ENCODE results near the gene APOD.

APOD gene

DNA sequence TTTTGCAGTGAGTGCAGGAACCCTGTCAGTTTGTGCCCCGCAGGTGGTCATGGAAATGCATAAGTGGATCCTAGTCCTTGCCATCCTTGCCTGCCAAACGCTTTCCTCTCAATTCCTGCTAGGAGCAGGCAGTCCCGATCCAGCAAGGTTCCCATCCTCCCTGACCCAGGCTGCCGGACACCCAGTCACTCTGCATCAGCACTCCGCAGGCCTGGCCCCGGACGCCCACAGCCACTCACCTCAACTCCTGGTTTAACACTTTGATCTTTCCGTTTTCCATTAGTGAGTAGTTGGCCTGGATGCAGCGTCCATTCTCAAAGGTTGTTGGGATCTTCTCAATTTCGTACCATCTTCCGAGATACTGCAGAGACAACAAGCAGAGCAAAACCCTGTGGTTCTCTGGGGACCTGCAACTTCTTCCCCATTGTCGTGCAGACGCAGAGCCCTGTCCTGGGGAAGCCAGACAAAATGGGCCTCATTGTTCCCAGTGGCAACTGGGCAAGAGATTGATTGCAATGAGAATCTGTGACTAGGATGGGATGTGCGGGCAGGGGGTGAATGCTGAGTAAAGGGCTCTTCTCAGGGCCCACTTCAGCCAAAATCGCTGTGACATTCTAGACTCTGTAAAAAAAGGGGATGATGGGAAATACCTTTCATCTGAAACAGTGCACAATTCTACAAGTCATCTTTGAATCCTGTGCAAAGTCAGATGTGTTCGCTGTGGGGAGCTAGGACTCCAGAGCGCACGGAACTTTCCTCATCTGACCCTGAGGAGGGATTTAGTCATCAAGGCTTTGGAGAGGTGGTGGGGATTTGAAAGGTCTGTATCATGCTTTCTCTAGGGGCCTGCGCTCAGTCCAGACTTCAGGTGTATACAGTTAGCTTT lies 9.9 kb downstream of the APOD start:
- Histone ChIP-seq H3K4me3 (ENCODE audit: low read length) (no peak overlapping the region), H3K27me3 (ENCODE audit: control insufficient read depth, insufficient read depth, low read length) (no peaks in the 10 kb centered on the region), H3K4me1 (ENCODE audit: control insufficient read depth, insufficient read depth, low read length) (no peaks in the 10 kb centered on the region), H3K36me3 (ENCODE audit: control insufficient read depth, insufficient read depth, low read length) (no peaks in the 10 kb centered on the region), H3K9ac (ENCODE audit: low read length) (no peak overlapping the region), H3K9me3 (ENCODE audit: control insufficient read depth, low read length) (no peaks in the 10 kb centered on the region)

DNA sequence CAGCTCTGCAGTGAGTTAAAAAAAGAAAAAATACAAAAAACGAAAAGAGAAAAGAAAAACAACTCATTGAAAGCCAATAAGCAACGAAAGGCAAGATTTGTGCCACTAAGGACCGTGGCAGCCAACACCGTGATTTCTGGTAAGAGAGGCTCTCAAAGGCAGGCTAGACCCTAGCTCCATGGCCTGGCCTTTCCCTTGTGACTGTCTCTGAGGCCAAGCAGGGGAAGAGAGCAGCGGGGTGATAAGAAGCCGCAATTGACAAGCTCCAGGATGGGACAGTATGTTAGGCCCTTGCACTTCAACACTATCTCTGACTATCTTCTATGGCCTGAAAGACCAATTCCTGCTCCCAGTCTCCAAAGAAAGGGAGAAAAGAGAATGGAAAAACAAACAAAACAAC lies 12.4 kb downstream of the APOD start:
- no peaks in the 10 kb centered on the region for H3K36me3 ChIP-seq (ENCODE audit: control insufficient read depth, insufficient read depth, low read length)
- no peak overlapping the region for H3K4me3 ChIP-seq (ENCODE audit: low read length)

DNA sequence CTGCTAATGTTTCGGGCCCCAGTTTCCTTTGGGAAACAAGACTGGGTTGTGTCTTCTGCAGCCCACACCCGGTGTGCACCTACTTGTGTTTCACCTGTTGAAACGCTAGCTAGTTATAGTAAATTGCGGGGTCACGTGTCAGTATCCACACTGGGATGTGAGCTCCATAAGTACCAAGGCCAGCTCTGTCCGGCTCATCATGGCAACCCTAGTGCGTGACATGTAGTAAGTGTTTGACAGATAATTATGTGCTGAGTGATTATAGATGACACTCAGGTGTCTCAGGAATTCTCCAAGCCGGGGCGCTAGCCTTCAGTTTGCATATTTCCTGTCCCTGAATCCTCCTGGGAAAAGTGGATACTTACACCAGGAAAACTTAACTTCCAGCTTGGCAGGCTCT lies 12.8 kb downstream of the APOD start:
- no peaks in the 10 kb centered on the region for H3K27me3 ChIP-seq (ENCODE audit: control insufficient read depth, insufficient read depth, low read length)
- no peaks in the 10 kb centered on the region for H3K36me3 ChIP-seq (ENCODE audit: control insufficient read depth, insufficient read depth, low read length)
- no peak overlapping the region for H3K4me3 ChIP-seq (ENCODE audit: low read length)
- no peaks in the 10 kb centered on the region for H3K4me1 ChIP-seq (ENCODE audit: control insufficient read depth, insufficient read depth, low read length)
- no peak overlapping the region for H3K9ac ChIP-seq (ENCODE audit: low read length)
- no peaks in the 10 kb centered on the region for H3K9me3 ChIP-seq (ENCODE audit: control insufficient read depth, low read length)

More for the DNA sequence above, 12.4 kb downstream of the APOD start:
- H3K27me3 ChIP-seq (ENCODE audit: control insufficient read depth, insufficient read depth, low read length): no peaks in the 10 kb centered on the region
- H3K9me3 ChIP-seq (ENCODE audit: control insufficient read depth, low read length): no peaks in the 10 kb centered on the region
- H3K9ac ChIP-seq (ENCODE audit: low read length): no peak overlapping the region
- no peaks in the 10 kb centered on the region for H3K4me1 ChIP-seq (ENCODE audit: control insufficient read depth, insufficient read depth, low read length)

DNA sequence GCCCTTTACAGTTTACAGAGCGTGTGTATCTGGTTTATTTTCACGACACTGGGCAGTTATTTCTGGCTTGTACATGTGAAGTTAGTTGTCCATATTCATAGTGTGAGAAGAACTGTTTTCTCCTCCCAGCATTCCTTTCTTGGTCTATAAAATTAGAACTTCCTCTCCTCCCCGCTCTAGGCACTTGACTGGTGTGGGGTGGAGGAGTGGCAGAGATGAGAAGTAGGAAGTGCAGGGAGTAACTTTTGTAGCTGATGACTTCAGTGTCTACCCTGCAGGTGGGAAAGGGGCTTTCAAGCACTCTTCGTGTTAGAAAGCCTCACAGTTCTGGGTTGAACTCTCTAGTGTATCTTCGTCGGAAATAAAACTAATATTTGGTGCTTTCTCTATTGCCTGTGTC lies 13.4 kb downstream of the APOD start:
- no peaks in the 10 kb centered on the region for H3K36me3 ChIP-seq (ENCODE audit: control insufficient read depth, insufficient read depth, low read length)
- no peaks in the 10 kb centered on the region for H3K9me3 ChIP-seq (ENCODE audit: control insufficient read depth, low read length)
- no peaks in the 10 kb centered on the region for H3K27me3 ChIP-seq (ENCODE audit: control insufficient read depth, insufficient read depth, low read length)
- no peak overlapping the region for H3K9ac ChIP-seq (ENCODE audit: low read length)
- H3K4me3 ChIP-seq (ENCODE audit: low read length): no peak overlapping the region
- H3K4me1 ChIP-seq (ENCODE audit: control insufficient read depth, insufficient read depth, low read length): no peaks in the 10 kb centered on the region

DNA sequence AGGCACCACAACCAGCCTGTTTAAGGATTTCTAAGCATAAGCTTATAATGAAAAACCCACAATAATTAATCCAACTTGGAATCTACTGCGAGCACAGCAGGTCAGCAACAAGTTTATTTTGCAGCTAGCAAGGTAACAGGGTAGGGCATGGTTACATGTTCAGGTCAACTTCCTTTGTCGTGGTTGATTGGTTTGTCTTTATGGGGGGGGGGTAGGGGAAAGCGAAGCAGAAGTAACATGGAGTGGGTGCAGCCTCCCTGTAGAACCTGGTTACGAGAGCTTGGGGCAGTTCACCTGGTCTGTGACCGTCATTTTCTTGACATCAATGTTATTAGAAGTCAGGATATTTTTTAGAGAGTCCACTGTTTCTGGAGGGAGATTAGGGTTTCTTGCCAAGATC lies 15.1 kb downstream of the APOD start:
- Histone ChIP-seq H3K4me3 (ENCODE audit: low read length) (no peak overlapping the region), H3K36me3 (ENCODE audit: control insufficient read depth, insufficient read depth, low read length) (no peaks in the 10 kb centered on the region), H3K9me3 (ENCODE audit: control insufficient read depth, low read length) (no peaks in the 10 kb centered on the region), H3K27me3 (ENCODE audit: control insufficient read depth, insufficient read depth, low read length) (no peaks in the 10 kb centered on the region), H3K9ac (ENCODE audit: low read length) (no peak overlapping the region), H3K4me1 (ENCODE audit: control insufficient read depth, insufficient read depth, low read length) (no peaks in the 10 kb centered on the region)

DNA sequence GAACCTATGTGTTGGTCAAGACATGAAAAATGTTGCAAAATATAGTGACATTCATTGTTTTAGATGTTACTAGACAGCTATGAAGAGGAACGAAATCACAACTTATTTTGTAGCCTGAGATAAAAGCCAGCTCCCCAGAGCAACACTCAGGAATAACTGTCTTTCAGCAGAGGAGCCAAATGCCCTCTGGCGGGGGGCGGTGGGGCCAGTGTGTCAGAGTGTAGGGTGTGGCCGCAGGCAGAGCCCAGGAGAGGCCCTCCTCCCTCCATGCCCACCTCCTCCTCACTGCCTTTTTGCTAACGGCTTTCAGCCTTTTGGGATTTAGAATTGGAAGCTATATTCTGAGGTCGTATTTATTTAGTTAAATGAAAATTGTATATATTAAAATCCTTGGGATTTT lies 16.9 kb downstream of the APOD start:
- H3K9ac ChIP-seq (ENCODE audit: low read length): no peak overlapping the region
- H3K9me3 ChIP-seq (ENCODE audit: control insufficient read depth, low read length): no peaks in the 10 kb centered on the region
- H3K27me3 ChIP-seq (ENCODE audit: control insufficient read depth, insufficient read depth, low read length): peaks cover 5% of the 10 kb centered on the region
- H3K4me3 ChIP-seq (ENCODE audit: low read length): no peak overlapping the region
- no peaks in the 10 kb centered on the region for H3K4me1 ChIP-seq (ENCODE audit: control insufficient read depth, insufficient read depth, low read length)
- H3K36me3 ChIP-seq (ENCODE audit: control insufficient read depth, insufficient read depth, low read length): no peaks in the 10 kb centered on the region

DNA sequence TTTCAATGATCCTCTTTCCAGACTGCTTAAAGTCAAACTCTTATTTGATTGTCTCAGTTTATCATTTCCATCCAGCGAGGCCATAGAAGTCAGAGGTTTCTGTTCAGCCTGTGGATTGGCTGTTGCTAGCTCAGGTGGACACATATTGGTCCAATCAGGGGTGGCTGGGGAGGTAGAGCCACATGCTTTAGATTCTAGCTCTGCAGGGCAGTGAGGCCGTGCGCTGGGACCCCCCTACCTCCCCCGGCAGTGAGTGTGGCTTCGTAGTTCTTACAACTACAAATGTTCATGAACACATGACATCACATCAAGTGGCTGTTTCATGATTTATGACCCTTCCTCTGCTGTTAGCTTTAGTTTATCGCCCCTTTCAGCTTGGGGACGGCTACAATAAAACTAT lies 18.0 kb downstream of the APOD start:
- Histone ChIP-seq H3K27me3 (ENCODE audit: control insufficient read depth, insufficient read depth, low read length) (peaks cover 5% of the 10 kb centered on the region), H3K4me1 (ENCODE audit: control insufficient read depth, insufficient read depth, low read length) (no peaks in the 10 kb centered on the region), H3K4me3 (ENCODE audit: low read length) (no peak overlapping the region), H3K9me3 (ENCODE audit: control insufficient read depth, low read length) (no peaks in the 10 kb centered on the region), H3K9ac (ENCODE audit: low read length) (no peak overlapping the region), H3K36me3 (ENCODE audit: control insufficient read depth, insufficient read depth, low read length) (no peaks in the 10 kb centered on the region)

DNA sequence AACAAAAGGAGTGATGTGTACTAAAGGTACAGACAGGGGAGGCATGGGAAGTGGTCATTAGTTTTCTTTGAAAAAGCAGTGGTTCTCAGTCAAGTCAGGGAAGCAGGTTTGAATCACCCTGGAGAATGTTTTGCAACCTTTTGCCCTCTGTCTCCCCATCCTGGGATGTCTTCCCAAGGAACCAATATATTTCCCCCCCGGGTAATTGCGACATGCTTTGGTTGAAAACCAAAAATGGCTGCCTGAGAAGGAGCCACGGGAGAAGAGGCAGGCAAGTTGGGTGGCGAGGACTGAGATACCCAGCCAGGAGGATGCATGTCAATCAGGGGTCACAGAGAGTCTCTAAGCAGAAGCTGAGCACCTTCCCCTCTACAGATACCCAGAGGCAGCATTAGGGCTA lies 20.4 kb downstream of the APOD start:
- no peak overlapping the region for H3K9ac ChIP-seq (ENCODE audit: low read length)
- no peaks in the 10 kb centered on the region for H3K9me3 ChIP-seq (ENCODE audit: control insufficient read depth, low read length)
- no peak overlapping the region for H3K4me3 ChIP-seq (ENCODE audit: low read length)
- H3K4me1 ChIP-seq (ENCODE audit: control insufficient read depth, insufficient read depth, low read length): no peaks in the 10 kb centered on the region
- H3K36me3 ChIP-seq (ENCODE audit: control insufficient read depth, insufficient read depth, low read length): no peaks in the 10 kb centered on the region
- H3K27me3 ChIP-seq (ENCODE audit: control insufficient read depth, insufficient read depth, low read length): peaks cover 5% of the 10 kb centered on the region

DNA sequence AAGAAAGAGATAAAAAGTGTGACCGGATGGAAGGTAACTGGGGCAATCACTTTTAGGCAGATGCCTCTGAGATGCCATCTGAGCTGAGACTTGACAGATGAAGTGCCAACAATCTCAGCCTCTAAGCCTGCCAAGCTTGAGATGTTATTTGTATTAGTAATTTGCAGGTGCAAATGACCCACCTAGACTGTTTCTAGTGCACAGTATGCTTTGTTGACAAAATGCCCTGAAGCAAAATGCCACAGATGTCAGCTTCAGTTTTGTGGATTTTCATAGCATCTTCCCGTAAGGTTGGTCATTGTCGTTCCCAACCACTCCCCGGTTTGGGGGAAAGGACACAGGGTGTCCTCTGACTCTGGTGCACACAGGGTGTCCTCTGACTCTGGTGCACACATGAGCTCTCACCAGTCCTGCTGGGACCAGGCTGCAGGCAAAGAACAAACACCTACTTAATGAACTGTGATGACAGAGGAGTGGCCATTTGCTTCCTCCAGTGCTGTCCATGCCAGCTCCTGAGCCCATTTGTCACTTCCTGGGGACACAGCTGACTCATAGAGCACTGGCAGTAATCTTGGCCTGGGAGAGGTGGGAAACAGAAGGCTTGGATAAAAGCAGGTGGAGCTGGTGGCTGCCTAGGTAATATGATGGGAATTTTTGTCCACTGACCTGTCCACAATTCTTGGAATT lies 23.9 kb downstream of the APOD start:
- Histone ChIP-seq H3K9ac (ENCODE audit: low read length) (no peak overlapping the region), H3K27me3 (ENCODE audit: control insufficient read depth, insufficient read depth, low read length) (peaks cover 5% of the 10 kb centered on the region), H3K4me1 (ENCODE audit: control insufficient read depth, insufficient read depth, low read length) (no peaks in the 10 kb centered on the region), H3K9me3 (ENCODE audit: control insufficient read depth, low read length) (no peaks in the 10 kb centered on the region), H3K4me3 (ENCODE audit: low read length) (no peak overlapping the region), H3K36me3 (ENCODE audit: control insufficient read depth, insufficient read depth, low read length) (no peaks in the 10 kb centered on the region)

DNA sequence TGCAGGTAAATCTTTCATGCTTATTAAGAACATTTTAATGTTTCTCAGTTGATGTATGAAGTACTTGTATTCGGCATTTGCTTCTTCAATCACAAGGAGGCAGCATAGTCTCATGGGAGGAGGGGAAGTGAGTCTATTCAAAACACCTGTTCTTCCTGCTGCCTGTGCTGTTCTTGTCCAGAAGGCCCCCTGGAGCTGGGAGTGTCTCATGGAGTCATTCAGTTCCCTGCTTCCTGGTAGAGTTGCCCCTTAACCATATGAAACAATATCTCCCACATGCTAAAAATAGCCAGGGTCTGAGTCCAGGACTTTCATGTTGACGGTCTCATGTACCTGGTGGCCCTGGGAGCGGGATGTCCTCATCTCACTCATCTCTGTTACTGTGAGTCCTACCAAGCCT lies 25.1 kb downstream of the APOD start:
- H3K4me3 ChIP-seq (ENCODE audit: low read length): no peak overlapping the region
- no peaks in the 10 kb centered on the region for H3K36me3 ChIP-seq (ENCODE audit: control insufficient read depth, insufficient read depth, low read length)
- no peaks in the 10 kb centered on the region for H3K4me1 ChIP-seq (ENCODE audit: control insufficient read depth, insufficient read depth, low read length)
- no peak overlapping the region for H3K9ac ChIP-seq (ENCODE audit: low read length)
- H3K9me3 ChIP-seq (ENCODE audit: control insufficient read depth, low read length): no peaks in the 10 kb centered on the region
- H3K27me3 ChIP-seq (ENCODE audit: control insufficient read depth, insufficient read depth, low read length): peaks cover 5% of the 10 kb centered on the region

DNA sequence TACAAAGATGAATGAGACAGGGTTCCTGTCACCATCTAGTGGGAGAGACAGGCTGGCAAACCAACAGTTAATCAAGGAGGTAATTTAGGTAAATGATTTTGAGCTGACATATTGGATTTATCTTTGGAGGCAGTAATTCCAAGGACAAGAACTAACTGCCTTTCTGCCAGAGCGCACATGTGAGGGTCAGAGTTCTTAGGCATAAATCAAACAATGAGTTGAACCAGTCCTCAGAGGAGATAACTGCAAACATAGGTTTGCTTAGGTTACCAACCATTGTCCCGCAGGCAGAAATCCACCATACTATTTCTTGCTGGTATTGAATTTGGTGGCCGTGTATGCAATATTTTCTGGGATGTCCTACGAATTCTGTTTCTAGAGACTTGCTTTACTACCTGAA lies 26.4 kb downstream of the APOD start:
- Histone ChIP-seq H3K27me3 (ENCODE audit: control insufficient read depth, insufficient read depth, low read length) (no peaks in the 10 kb centered on the region), H3K9me3 (ENCODE audit: control insufficient read depth, low read length) (no peaks in the 10 kb centered on the region), H3K36me3 (ENCODE audit: control insufficient read depth, insufficient read depth, low read length) (no peaks in the 10 kb centered on the region), H3K9ac (ENCODE audit: low read length) (no peak overlapping the region), H3K4me1 (ENCODE audit: control insufficient read depth, insufficient read depth, low read length) (no peaks in the 10 kb centered on the region), H3K4me3 (ENCODE audit: low read length) (no peak overlapping the region)

DNA sequence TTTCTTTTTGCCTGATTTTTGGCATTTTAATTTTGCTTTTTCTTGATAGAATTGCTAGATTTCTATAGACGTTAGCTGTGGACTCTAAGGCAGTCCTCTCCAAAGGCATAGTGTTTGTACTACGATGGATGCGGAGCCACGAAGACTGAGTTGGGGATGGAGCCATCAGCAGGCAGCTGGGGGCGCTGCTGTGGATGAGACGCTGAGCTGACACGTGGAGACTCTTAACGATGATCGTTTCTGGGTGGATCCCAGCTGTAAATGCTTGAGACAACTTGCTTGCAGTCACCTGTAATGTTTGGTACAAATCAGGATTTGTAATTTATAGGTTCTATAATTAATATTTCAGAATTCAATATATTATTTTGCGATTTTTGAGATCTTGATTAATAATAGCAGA lies 27.4 kb downstream of the APOD start:
- Histone ChIP-seq H3K9me3 (ENCODE audit: control insufficient read depth, low read length) (no peaks in the 10 kb centered on the region), H3K36me3 (ENCODE audit: control insufficient read depth, insufficient read depth, low read length) (no peaks in the 10 kb centered on the region), H3K4me3 (ENCODE audit: low read length) (no peak overlapping the region), H3K4me1 (ENCODE audit: control insufficient read depth, insufficient read depth, low read length) (no peaks in the 10 kb centered on the region), H3K27me3 (ENCODE audit: control insufficient read depth, insufficient read depth, low read length) (no peaks in the 10 kb centered on the region), H3K9ac (ENCODE audit: low read length) (no peak overlapping the region)
